Heart left ventricle (tissue), 16 donors: ENCODE results near the gene PGBD5. TPM values are rescaled to one million over a fixed set of nuclear protein-coding genes. Genes with fewer than 3 reads are reported as not detected.

Experiments
- ATAC-seq, 4 donors: fragments of 200-7000 bp; cut with Tn5 transposase; one replicate each; pipeline ENCODE4 v1.9.1; 2020 to 2022; ENCODE audit warnings: moderate library complexity in 4 of 4, mild to moderate bottlenecking in 3 of 4, moderate number of reproducible peaks in 1 of 4
- DNase-seq, 5 donors: peaks; one replicate each; pipeline ENCODE4 v3.0.0-alpha.2; 2020
- H3K27ac ChIP-seq, 12 donors: fragments of 200-600 bp; sonication (generic) in 4 of 12; one replicate each; pipeline versions ENCODE4 v1.5.0 to v1.8.0; 2016 to 2022; ENCODE audit warnings: mild to moderate bottlenecking in 2 of 12
- H3K27me3 ChIP-seq, 9 donors: fragments of 200-600 bp; sonication (generic) in 2 of 9; one replicate each; pipeline versions ENCODE4 v1.5.1 to v1.8.0; 2016 to 2022; ENCODE audit warnings: mild to moderate bottlenecking in 3 of 9
- H3K36me3 ChIP-seq, 9 donors: fragments of 200-600 bp; sonication (generic) in 2 of 9; one replicate each; pipeline versions ENCODE4 v1.5.0 to v1.8.0; 2018 to 2022; ENCODE audit warnings: mild to moderate bottlenecking in 2 of 9
- H3K4me1 ChIP-seq, 12 donors: fragments of 200-600 bp; sonication (generic) in 4 of 12; one replicate each; pipeline versions ENCODE4 v1.5.0 to v1.8.0; 2016 to 2022; ENCODE audit warnings: mild to moderate bottlenecking in 3 of 12
- H3K4me3 ChIP-seq, 12 donors: fragments of 200-600 bp; sonication (generic) in 4 of 12; one replicate each; pipeline versions ENCODE4 v1.5.0 to v1.8.0; 2017 to 2022; ENCODE audit warnings: mild to moderate bottlenecking in 9 of 12, moderate library complexity in 4 of 12
- H3K9me3 ChIP-seq, 12 donors: fragments of 200-600 bp; sonication (generic) in 4 of 12; one replicate each; pipeline versions ENCODE4 v1.5.0 to v1.8.0; 2016 to 2022; ENCODE audit warnings: mild to moderate bottlenecking in 1 of 12
- CTCF ChIP-seq, 12 donors: fragments of 200-600 bp; sonication (generic) in 4 of 12; IDR thresholded peaks; one replicate each; pipeline versions ENCODE4 v1.5.0 to v1.8.0; 2018 to 2022; ENCODE audit warnings: antibody characterized with exemption in 12 of 12, mild to moderate bottlenecking in 5 of 12
- POLR2A ChIP-seq, 2 donors: fragments of 450-650 bp; IDR thresholded peaks; one replicate each; pipeline ENCODE4 v1.6.1; 2017; ENCODE audit warnings: antibody characterized with exemption in 2 of 2, mild to moderate bottlenecking in 2 of 2, moderate library complexity in 2 of 2
- WGBS, 4 donors: extraction: QIAGEN DNeasy Blood & Tissue Kit in 2 of 4; methylation state at CpG; one replicate each; pipeline versions ENCODE4 v1.1.5 to v1.1.7; 2013 to 2018; 5-methylcytosine and 5-hydroxymethylcytosine counted together
- intact Hi-C, 10 donors: fragments of 100-400 bp; cut with DNase I; formaldehyde crosslinking; loops; one replicate each; pipeline versions ENCODE4 v1.11.1 to v1.14.2; 2022
- polyA plus RNA-seq, 2 donors: library from polyadenylated mRNA; stranded (reverse); fragments of 200-250 nt; gene quantifications; one replicate each; pipeline ENCODE4 v1.2.3, GENCODE V29; 2013
- total RNA-seq, 9 donors: library from RNA; depleted of rRNA in 2 of 9; stranded (reverse); fragments of >200 nt in 2 of 9; fragmentation: NEBNext Ultra II Directional in 3 of 9; extraction: Animal tissue kit (Norgen Biotek cat#: 25700) in 3 of 9; gene quantifications; one replicate each; pipeline versions ENCODE4 v1.1.0 to v1.2.4, GENCODE V29; 2016 to 2023
- donor health status: ischemic (EF 13 %, LVEDD 7.1; RV severe dilation, severe dysfunction).
- donor health status: healthy with polysubstance abuse.
- donor health status: DM: no; HTN: yes; CAD: no.
- donor health status: DM: no; HTN: no; CAD: no.
- donor health status: ischemic (EF 25% LVEDD 6.9; RV normal size, moderate dysfunction).
- donor health status: ischemic (EF 25% LVEDD 5.7; RV mildly dilated, moderate dysfunction).
- donor health status: healthy.
- donor health status: DM: yes; HTN: yes; CAD: no.
- donor health status: ischemic (EF 35%, LVEDD 5.7; RV mildly dilated, moderate dysfunction).
- donor health status: nonischemic (EF 11% LVEDD 7.7; RV severe dilation, severe dysfunction).
- donor health status: DM: yes; HTN: yes; CAD: no.
- donor health status: PGD.
- donor health status: ischemic (EF 29% LVEDD 5.4; RV normal size, mild dysfunction).
- donor health status: nonischemic (EF 23%, LVEDD 6.1; RV moderate dilation, normal function).

PGBD5 gene
- total and polyA plus RNA-seq, 11 donors, result 1.3 to 16.1 (median 6.3) TPM

DNA sequence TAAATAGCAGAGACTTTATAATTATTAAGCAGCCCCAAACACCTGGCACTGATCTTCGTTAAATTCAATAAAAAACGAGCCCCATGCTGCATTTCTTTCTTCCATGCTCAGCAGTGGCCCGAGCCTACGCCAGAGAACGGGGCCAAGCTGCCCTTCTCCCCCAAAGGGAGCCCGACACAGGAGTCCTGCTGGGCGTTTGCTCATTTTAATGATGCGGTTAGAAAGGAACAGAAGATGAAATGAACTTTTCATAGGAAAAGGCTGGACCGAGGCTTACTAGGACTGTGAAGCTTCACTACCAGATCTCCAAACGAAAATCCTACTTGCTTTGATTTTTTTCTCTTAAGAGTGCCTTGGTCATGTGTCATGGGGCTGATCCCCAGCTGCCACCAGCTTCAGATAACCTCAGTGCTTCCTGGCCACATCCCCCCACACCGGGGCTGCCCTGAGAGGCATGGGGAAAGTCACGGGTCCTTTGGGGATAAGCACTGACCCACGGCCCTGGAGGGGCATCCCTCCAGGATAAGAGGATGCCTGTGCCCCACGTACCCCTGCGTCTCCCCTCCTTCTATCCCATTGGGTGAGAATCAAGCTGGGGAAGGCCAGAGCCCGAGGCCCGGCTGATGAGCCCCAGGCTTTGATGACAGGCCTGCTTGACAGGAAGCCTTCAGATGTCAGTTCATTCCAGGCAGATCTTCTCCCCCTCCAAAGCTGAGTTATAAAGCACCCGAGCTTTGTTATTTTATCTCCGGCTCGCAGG, 34.2 kb downstream of the PGBD5 start:
- Histone ChIP-seq H3K27ac (no peak overlapping the region), H3K27me3 (peaks cover 0 to 4% (median 0%) of the 10 kb centered on the region in 9 donors), H3K4me3 (no peak overlapping the region), H3K9me3 (no peaks in the 10 kb centered on the region), H3K4me1 (peaks cover 0 to 15% (median 4%) of the 10 kb centered on the region in 12 donors), H3K36me3 (no peaks in the 10 kb centered on the region)
- ATAC-seq (no peak), DNase-seq (no peak)
- no peak for TF ChIP-seq CTCF (IDR thresholded peaks at IDR 0.05)
- TF ChIP-seq POLR2A (IDR thresholded peaks at IDR 0.05), result no peak
- intact Hi-C loops, result no loop called here
- WGBS, 4 donors, result 42 to 58% (median 45%) methylated on average over 17 to 20 of the region's 20 CpGs

DNA sequence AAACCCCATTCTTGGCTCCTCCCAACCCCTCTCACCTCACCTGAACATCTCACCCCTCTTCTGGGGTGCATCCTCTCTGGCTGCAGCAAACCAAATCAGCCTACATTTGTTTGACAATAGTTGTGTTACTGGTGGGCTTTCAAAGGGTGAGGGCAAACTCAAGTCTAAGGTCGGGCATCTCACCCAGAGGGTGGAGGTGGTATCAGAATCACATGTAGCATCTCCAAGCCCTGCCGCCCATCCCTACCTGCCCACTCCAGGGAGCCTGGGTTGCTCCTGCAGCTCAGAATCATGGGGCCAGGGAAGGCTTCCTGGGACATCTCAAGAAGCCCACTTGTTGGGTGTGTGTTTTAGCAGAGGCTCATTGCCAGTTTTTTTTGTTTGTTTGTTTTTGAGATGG, 35.8 kb downstream of the PGBD5 start:
- DNase-seq (no peak), ATAC-seq (no peak)
- Histone ChIP-seq H3K4me1 (peaks cover 0 to 20% (median 8%) of the 10 kb centered on the region in 12 donors), H3K4me3 (no peak overlapping the region), H3K9me3 (no peaks in the 10 kb centered on the region), H3K27ac (no peak overlapping the region), H3K36me3 (no peaks in the 10 kb centered on the region), H3K27me3 (peaks cover 0 to 4% (median 0%) of the 10 kb centered on the region in 9 donors)
- WGBS, 4 donors, result 73 to 96% (median 87%) methylated on average over 2 of the region's 2 CpGs
- intact Hi-C loops, result no loop called here
- TF ChIP-seq CTCF (IDR thresholded peaks at IDR 0.05) (no peak), POLR2A (IDR thresholded peaks at IDR 0.05) (no peak)

GRCh38 chr1:230387876-230388275, 38.3 kb downstream of the PGBD5 start:
- intact Hi-C loops, result no loop called here
- no peak for DNase-seq
- TF ChIP-seq CTCF (IDR thresholded peaks at IDR 0.05), result no peak
- no peak for TF ChIP-seq POLR2A (IDR thresholded peaks at IDR 0.05)
- 92 to 96% (median 95%) methylated on average over 12 of the region's 12 CpGs for WGBS, 4 donors
- Histone ChIP-seq H3K4me3 (no peak overlapping the region), H3K36me3 (no peaks in the 10 kb centered on the region), H3K27me3 (peaks cover 0 to 4% (median 0%) of the 10 kb centered on the region in 9 donors), H3K4me1 (peaks cover 0 to 20% (median 8%) of the 10 kb centered on the region in 12 donors), H3K9me3 (no peaks in the 10 kb centered on the region), H3K27ac (no peak overlapping the region)
- no peak for ATAC-seq

DNA sequence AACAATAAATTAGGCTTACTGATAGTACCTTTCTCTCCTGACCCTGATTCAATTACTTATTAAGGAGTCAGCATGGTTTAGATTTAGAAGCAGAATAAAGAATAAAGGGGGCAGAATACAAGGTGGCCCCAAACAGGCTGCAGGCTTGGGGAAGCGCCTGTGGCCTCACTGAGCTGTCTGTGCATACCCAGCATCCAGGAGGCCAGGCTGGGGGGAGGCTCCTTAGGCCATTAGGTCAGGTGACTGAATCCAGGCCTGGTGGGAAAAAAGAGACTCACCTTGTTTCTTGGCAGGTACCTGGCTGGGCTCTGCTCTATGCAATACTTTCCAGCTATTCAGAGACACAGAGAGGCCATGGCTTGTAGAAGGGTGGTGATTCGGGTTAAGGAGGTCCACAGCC, 38.8 kb downstream of the PGBD5 start:
- intact Hi-C loops, result no loop called here

More for the DNA sequence above, 38.8 kb downstream of the PGBD5 start:
- DNase-seq, result no peak
- Histone ChIP-seq H3K9me3 (no peaks in the 10 kb centered on the region), H3K27ac (no peak overlapping the region), H3K27me3 (peaks cover 0 to 4% (median 0%) of the 10 kb centered on the region in 9 donors), H3K36me3 (no peaks in the 10 kb centered on the region), H3K4me1 (peaks cover 0 to 17% (median 8%) of the 10 kb centered on the region in 12 donors), H3K4me3 (no peak overlapping the region)
- ATAC-seq, result no peak
- WGBS, 4 donors, result 88 to 98% (median 93%) methylated on average over 2 of the region's 2 CpGs
- no peak for TF ChIP-seq CTCF (IDR thresholded peaks at IDR 0.05)
- no peak for TF ChIP-seq POLR2A (IDR thresholded peaks at IDR 0.05)
